ENCODE data around the gene SLC2A13.
"Not testable (repeated sequence)": the region's sequence is repeated elsewhere in the genome, so short reads cannot be mapped to it uniquely, and the experiment has no call there.

Gene SLC2A13

GRCh38 chr12:40105265-40105514 is 691 bp downstream of the SLC2A13 start:
- no peak for DNase-seq (ENCODE audit: low read depth in 2 of 2)

- DNase-seq (ENCODE audit: low read depth in 2 of 2), result no peak
Observed at GRCh38 chr12:40104461-40105264, 1.2 kb downstream of the SLC2A13 start.

- no peak for DNase-seq (ENCODE audit: low read depth in 2 of 2)
Observed at GRCh38 chr12:40103043-40103442, 2.8 kb downstream of the SLC2A13 start.

- no peak for DNase-seq (ENCODE audit: low read depth in 2 of 2)
Observed at GRCh38 chr12:40101747-40102146, 4.1 kb downstream of the SLC2A13 start.

- no peak for DNase-seq (ENCODE audit: low read depth in 2 of 2)
Observed at GRCh38 chr12:40099423-40099853, 6.4 kb downstream of the SLC2A13 start.

GRCh38 chr12:40098406-40099145 is 7.3 kb downstream of the SLC2A13 start:
- DNase-seq (ENCODE audit: low read depth in 2 of 2), result no peak

- no peak for DNase-seq (ENCODE audit: low read depth in 2 of 2)
Observed at GRCh38 chr12:40093512-40093911, 12.4 kb downstream of the SLC2A13 start.

- no peak for DNase-seq (ENCODE audit: low read depth in 2 of 2)
Observed at GRCh38 chr12:40086471-40086870, 19.4 kb downstream of the SLC2A13 start.

GRCh38 chr12:40078266-40078665 is 27.6 kb downstream of the SLC2A13 start:
- DNase-seq (ENCODE audit: low read depth in 2 of 2), result no peak

GRCh38 chr12:40075458-40075857 is 30.4 kb downstream of the SLC2A13 start:
- DNase-seq (ENCODE audit: low read depth in 2 of 2), result no peak

GRCh38 chr12:40068416-40068815 is 37.5 kb downstream of the SLC2A13 start:
- no peak for DNase-seq (ENCODE audit: low read depth in 2 of 2)

GRCh38 chr12:40065636-40066035 is 40.2 kb downstream of the SLC2A13 start:
- no peak for DNase-seq (ENCODE audit: low read depth in 2 of 2)

GRCh38 chr12:40063414-40063813 is 42.5 kb downstream of the SLC2A13 start:
- DNase-seq (ENCODE audit: low read depth in 2 of 2), result no peak

- DNase-seq (ENCODE audit: low read depth in 2 of 2), result no peak
Observed at GRCh38 chr12:40058721-40059190, 47.1 kb downstream of the SLC2A13 start.

- no peak for DNase-seq (ENCODE audit: low read depth in 2 of 2)
Observed at GRCh38 chr12:40056373-40056772, 49.5 kb downstream of the SLC2A13 start.

- no peak for DNase-seq (ENCODE audit: low read depth in 2 of 2)
Observed at GRCh38 chr12:40055776-40056175, 50.1 kb downstream of the SLC2A13 start.

- DNase-seq (ENCODE audit: low read depth in 2 of 2), result no peak
Observed at GRCh38 chr12:40055228-40055579, 50.7 kb downstream of the SLC2A13 start.

GRCh38 chr12:40054555-40055227 is 51.2 kb downstream of the SLC2A13 start:
- no peak for DNase-seq (ENCODE audit: low read depth in 2 of 2)

GRCh38 chr12:40049268-40049667 is 56.6 kb downstream of the SLC2A13 start:
- DNase-seq (ENCODE audit: low read depth in 2 of 2), result no peak

- DNase-seq (ENCODE audit: low read depth in 2 of 2), result not testable (repeated sequence)
Observed at GRCh38 chr12:40047002-40047401, 58.9 kb downstream of the SLC2A13 start.

GRCh38 chr12:40045656-40046055 is 60.2 kb downstream of the SLC2A13 start:
- no peak for DNase-seq (ENCODE audit: low read depth in 2 of 2)

GRCh38 chr12:40044396-40044795 is 61.5 kb downstream of the SLC2A13 start:
- no peak for DNase-seq (ENCODE audit: low read depth in 2 of 2)

GRCh38 chr12:40039598-40039997 is 66.3 kb downstream of the SLC2A13 start:
- DNase-seq (ENCODE audit: low read depth in 2 of 2), result no peak

Data from stimulated activated CD4-positive, alpha-beta T cell treated with anti-CD3 and anti-CD28 coated beads, Interleukin-1b, Interleukin-23, amount 100 ng/mL, for 1 hour (primary cell).